HCT116 (cell line): ENCODE results near the gene CCDC146. TPM values are rescaled to one million over a fixed set of nuclear protein-coding genes. Genes with fewer than 3 reads are reported as not detected.

Experiments
- ATAC-seq: fragments of 200-7000 bp; cut with Tn5 transposase; 2 replicates; pipeline ENCODE4 v1.9.1; 2020; ENCODE audit warnings: mild to moderate bottlenecking, moderate library complexity
- BruUV-seq: library from RNA; stranded (reverse); fragments of 400-500 nt; replicated peaks from 2 replicates; lab custom pipeline; 2021; lab: Mats Ljungman, UMichigan
- CTCF ChIA-PET: fragments of 300-600 bp; sonication (Branson Sonifier 250); formaldehyde crosslinking; loops from one replicate; lab custom pipeline; 2021; ENCODE audit warnings: antibody characterized with exemption; lab: Charles Lee
- POLR2A ChIA-PET: fragments of 300-600, 350-600 bp; sonication (Branson Sonifier 250); formaldehyde crosslinking; loops from one replicate; lab custom pipeline; 2021; ENCODE audit warnings: antibody characterized with exemption; lab: Charles Lee
- RAD21 ChIA-PET, 2 experiments: fragments of 300-600 bp; sonication (Branson Sonifier 250); formaldehyde crosslinking; loops; one replicate each; lab custom pipeline; 2023; ENCODE audit warnings: low total read pairs in 2 of 2; ENCODE audit not compliant: uncharacterized antibody in 2 of 2, unreplicated experiment in 2 of 2, low non-redundant PET in 1 of 2; lab: Charles Lee
- DNase-seq: peaks from one replicate; pipeline ENCODE4 v3.0.0-alpha.2; 2010; ENCODE audit warnings: low read depth, low spot score
- H2AFZ ChIP-seq: fragments of 200-600 bp; shearing (Covaris generic), sonication (generic); 2 replicates; pipeline ENCODE4 v1.6.1; 2017; ENCODE audit warnings: low read depth, mixed run types, mixed read lengths, antibody characterized with exemption, low read length; ENCODE audit not compliant: poor library complexity, severe bottlenecking
- H3K27ac ChIP-seq: 2 replicates; pipeline ENCODE4 v1.5.1; 2012; ENCODE audit warnings: low read depth, low read length
- H3K27me3 ChIP-seq: fragments of 200-600 bp; sonication (generic); 2 replicates; pipeline ENCODE4 v1.6.1; 2016; ENCODE audit warnings: mixed run types, low read length, mixed read lengths; ENCODE audit not compliant: insufficient read depth
- H3K36me3 ChIP-seq, 2 experiments: fragments of 200-500 bp in 1 of 2; fragments of 200-600 bp in 1 of 2; sonication (Bioruptor generic) in 1 of 2; sonication (generic) in 1 of 2; 2 replicates each; pipeline versions ENCODE4 v1.5.1 to v1.6.1; 2014 to 2016; ENCODE audit warnings: low read length in 2 of 2, inconsistent platforms in 1 of 2, mixed read lengths in 1 of 2, mixed run types in 1 of 2; ENCODE audit not compliant: insufficient read depth in 2 of 2, control insufficient read depth in 1 of 2
- H3K4me1 ChIP-seq, 2 experiments: fragments of 200-600 bp in 1 of 2; sonication (generic) in 1 of 2; 2 replicates each; pipeline versions ENCODE4 v1.5.1 to v1.6.1; 2012 to 2017; ENCODE audit warnings: low read length in 2 of 2, inconsistent platforms in 1 of 2, mild to moderate bottlenecking in 1 of 2, mixed read lengths in 1 of 2, mixed run types in 1 of 2, moderate library complexity in 1 of 2; ENCODE audit not compliant: insufficient read depth in 2 of 2, control insufficient read depth in 1 of 2
- H3K4me2 ChIP-seq: fragments of 200-600 bp; sonication (generic); 2 replicates; pipeline ENCODE4 v1.6.1; 2017; ENCODE audit warnings: mixed run types, low read length, mixed read lengths
- H3K4me3 ChIP-seq, 2 experiments: fragments of 200-600 bp in 1 of 2; sonication (generic) in 1 of 2; replicated peaks in 1 of 2; 2 replicates each; pipeline ENCODE4 v1.5.1; 2011 to 2016; ENCODE audit warnings: low read length in 2 of 2, control low read depth in 1 of 2, low read depth in 1 of 2, mild to moderate bottlenecking in 1 of 2, mixed read lengths in 1 of 2, mixed run types in 1 of 2
- H3K79me2 ChIP-seq: fragments of 200-600 bp; sonication (generic); 2 replicates; pipeline ENCODE4 v1.6.1; 2017; ENCODE audit warnings: mild to moderate bottlenecking, mixed run types, low read length, moderate library complexity, mixed read lengths; ENCODE audit not compliant: insufficient read depth
- H3K9ac ChIP-seq: fragments of 200-600 bp; sonication (generic); 2 replicates; pipeline ENCODE4 v1.6.1; 2016; ENCODE audit warnings: low read length, mixed read lengths
- H3K9me2 ChIP-seq: fragments of 200-600 bp; sonication (generic), shearing (Covaris generic); 2 replicates; pipeline ENCODE4 v1.6.1; 2017; ENCODE audit warnings: mixed run types, mild to moderate bottlenecking, moderate library complexity; ENCODE audit not compliant: insufficient read depth
- H3K9me3 ChIP-seq, 2 experiments: fragments of 200-500 bp in 1 of 2; fragments of 200-600 bp in 1 of 2; sonication (Bioruptor generic) in 1 of 2; sonication (generic) in 1 of 2; 2 replicates each; pipeline ENCODE4 v1.6.1; 2014 to 2017; ENCODE audit warnings: low read length in 2 of 2, mixed read lengths in 2 of 2, inconsistent platforms in 1 of 2, low read depth in 1 of 2, mild to moderate bottlenecking in 1 of 2, mixed run types in 1 of 2, moderate library complexity in 1 of 2; ENCODE audit not compliant: control insufficient read depth in 1 of 2, insufficient read depth in 1 of 2
- H4K20me1 ChIP-seq: fragments of 200-600 bp; sonication (generic), shearing (Covaris generic); 2 replicates; pipeline ENCODE4 v1.6.1; 2017; ENCODE audit warnings: mixed run types, mild to moderate bottlenecking, moderate library complexity; ENCODE audit not compliant: insufficient read depth
- CTCF ChIP-seq, 3 experiments: fragments of 200-600 bp in 1 of 3; sonication (generic) in 1 of 3; IDR thresholded peaks in 2 of 3; conservative IDR thresholded peaks in 1 of 3; 2 replicates each; pipeline ENCODE4 v1.5.1; 2012 to 2017; ENCODE audit warnings: low read depth in 2 of 3, low read length in 2 of 3, antibody characterized with exemption in 1 of 3, borderline replicate concordance in 1 of 3, control low read depth in 1 of 3, mild to moderate bottlenecking in 1 of 3, mixed read lengths in 1 of 3, mixed run types in 1 of 3, moderate library complexity in 1 of 3; ENCODE audit not compliant: insufficient read depth in 1 of 3
- EGR1 ChIP-seq: IDR thresholded peaks from 2 replicates; pipeline ENCODE4 v1.6.1; 2012; ENCODE audit warnings: low read depth
- JUND ChIP-seq: IDR thresholded peaks from 2 replicates; pipeline ENCODE4 v1.6.1; 2012
- POLR2A ChIP-seq: IDR thresholded peaks from 2 replicates; pipeline ENCODE4 v1.7.0; 2011; ENCODE audit warnings: borderline replicate concordance; ENCODE audit not compliant: insufficient read depth, insufficient read length; ENCODE audit errors: extremely low read depth
- intact Hi-C: fragments of 100-400 bp; cut with micrococcal nuclease; formaldehyde crosslinking; loops from 2 replicates; pipeline ENCODE4 v1.10.0; 2022
- total RNA-seq: library from RNA; stranded (reverse); gene quantifications from one replicate; pipeline ENCODE4 v1.2.1, GENCODE V29; 2021; ENCODE audit not compliant: unreplicated experiment

The CCDC146 gene
- total RNA-seq, 1 experiment from 2014 or later, result 6.3 TPM

- no peak overlapping the region for H3K4me3 ChIP-seq
- ATAC-seq (no peak), DNase-seq (no peak)
- H3K27me3 ChIP-seq, result no peaks in the 10 kb centered on the region
- no peaks in the 10 kb centered on the region for H3K9me3 ChIP-seq
- BruUV-seq, result no TSS peak
- H3K36me3 ChIP-seq, result no peaks in the 10 kb centered on the region
- ChIA-PET RAD21 (no interaction called here), CTCF (no interaction called here), POLR2A (no interaction called here)
- H4K20me1 ChIP-seq, result no peaks in the 10 kb centered on the region
- H3K4me1 ChIP-seq, result no peaks in the 10 kb centered on the region
- H3K4me2 ChIP-seq, result no peak overlapping the region
- no peak overlapping the region for H3K27ac ChIP-seq
- no peaks in the 10 kb centered on the region for H3K79me2 ChIP-seq
- TF ChIP-seq POLR2A (no peak), CTCF (IDR thresholded peaks at IDR 0.05 in 2 of 3, conservative IDR thresholded peaks at IDR 0.05 in 1 of 3; ENCODE audit: borderline replicate concordance in 1 of 3, insufficient read depth in 1 of 3, low read depth in 2 of 3, low read length in 2 of 3) (no peak)
- H2AFZ ChIP-seq, result no peak overlapping the region
- intact Hi-C loops, result no loop called here
- no peaks in the 10 kb centered on the region for H3K9me2 ChIP-seq
- H3K9ac ChIP-seq, result no peak overlapping the region
These were observed 160.5 kb downstream of the CCDC146 start for GRCh38 chr7:77282897-77283296.

GRCh38 chr7:77284005-77284404 is 161.6 kb downstream of the CCDC146 start:
- H3K27ac ChIP-seq, result no peak overlapping the region
- H2AFZ ChIP-seq, result no peak overlapping the region
- no peaks in the 10 kb centered on the region for H3K9me3 ChIP-seq
- no peak for TF ChIP-seq JUND
- no peak for TF ChIP-seq EGR1
- no peaks in the 10 kb centered on the region for H3K27me3 ChIP-seq
- ChIA-PET RAD21 (no interaction called here), CTCF (no interaction called here), POLR2A (no interaction called here)
- H3K9ac ChIP-seq, result no peak overlapping the region
- H3K9me2 ChIP-seq, result no peaks in the 10 kb centered on the region
- no peak overlapping the region for H3K4me3 ChIP-seq
- DNase-seq, result no peak
- no peaks in the 10 kb centered on the region for H3K36me3 ChIP-seq
- no peaks in the 10 kb centered on the region for H3K4me1 ChIP-seq
- H4K20me1 ChIP-seq, result no peaks in the 10 kb centered on the region
- H3K79me2 ChIP-seq, result no peaks in the 10 kb centered on the region
- no peak for ATAC-seq
- H3K4me2 ChIP-seq, result no peak overlapping the region
- intact Hi-C loops, result no loop called here
- no TSS peak for BruUV-seq
